ENCODE data around the gene ZNF680.
"Not testable (repeated sequence)": the region's sequence is repeated elsewhere in the genome, so short reads cannot be mapped to it uniquely, and the experiment has no call there.

Gene ZNF680

GRCh38 chr7:64555046-64555445 is 7.8 kb downstream of the ZNF680 start:
- no peak for FAIRE-seq

DNA sequence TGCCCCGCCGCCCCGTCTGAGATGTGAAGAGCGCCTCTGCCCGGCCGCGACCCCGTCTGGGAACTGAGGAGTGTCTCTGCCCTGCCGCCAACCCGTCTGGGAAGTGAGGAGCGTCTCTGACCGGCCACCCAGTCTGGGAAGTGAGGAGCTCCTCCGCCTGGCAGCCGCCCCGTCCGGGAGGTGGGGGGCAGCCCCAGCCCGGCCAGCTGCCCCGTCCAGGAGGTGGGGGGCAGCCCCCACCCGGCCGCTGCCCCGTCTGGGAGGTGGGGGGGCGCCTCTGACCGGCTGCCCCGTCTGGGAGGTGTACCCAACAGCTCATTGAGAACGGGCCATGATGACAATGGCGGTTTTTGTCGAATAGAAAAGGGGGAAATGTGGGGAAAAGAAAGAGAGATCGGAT is 8.7 kb downstream of the ZNF680 start:
- not testable (repeated sequence) for FAIRE-seq

DNA sequence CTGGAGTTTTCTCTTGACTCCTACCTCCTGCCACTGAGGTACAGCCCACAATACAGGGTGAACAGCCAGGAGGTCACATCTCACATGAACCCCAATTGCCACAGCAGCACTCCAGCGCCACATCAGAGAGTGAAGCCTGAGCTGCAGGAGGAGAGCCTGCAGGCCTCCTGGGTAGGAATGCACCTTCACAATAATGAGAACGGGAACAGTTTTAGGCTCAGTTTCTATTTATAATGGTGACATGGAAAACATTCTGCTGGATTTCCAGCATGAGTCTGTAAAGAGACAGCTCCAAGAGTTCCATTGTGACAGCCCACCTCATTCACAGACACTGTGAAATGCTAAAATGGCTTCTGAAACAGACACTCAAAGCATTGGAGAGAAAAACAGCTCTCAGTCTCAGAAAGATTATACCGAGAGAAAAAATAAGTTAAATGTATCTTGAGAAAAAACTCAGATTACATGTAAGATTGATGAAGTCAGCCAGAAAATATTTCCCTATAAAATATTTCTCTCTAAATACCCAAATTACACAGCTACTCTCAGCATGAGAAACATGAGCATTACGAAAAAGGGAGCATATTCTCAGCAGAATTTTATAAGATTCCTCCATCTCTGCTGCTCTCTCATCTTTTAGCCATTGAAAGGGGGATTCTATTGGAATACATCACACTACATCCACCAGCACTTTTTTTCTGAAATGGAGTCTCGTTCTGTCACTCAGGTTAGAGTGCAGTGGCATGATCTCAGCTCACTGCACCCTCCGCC is 11.3 kb downstream of the ZNF680 start:
- no peak for FAIRE-seq

- FAIRE-seq: no peak
These were observed 18.9 kb downstream of the ZNF680 start for GRCh38 chr7:64544010-64544409.

GRCh38 chr7:64541438-64542359 is 21.2 kb downstream of the ZNF680 start:
- no peak for FAIRE-seq

DNA sequence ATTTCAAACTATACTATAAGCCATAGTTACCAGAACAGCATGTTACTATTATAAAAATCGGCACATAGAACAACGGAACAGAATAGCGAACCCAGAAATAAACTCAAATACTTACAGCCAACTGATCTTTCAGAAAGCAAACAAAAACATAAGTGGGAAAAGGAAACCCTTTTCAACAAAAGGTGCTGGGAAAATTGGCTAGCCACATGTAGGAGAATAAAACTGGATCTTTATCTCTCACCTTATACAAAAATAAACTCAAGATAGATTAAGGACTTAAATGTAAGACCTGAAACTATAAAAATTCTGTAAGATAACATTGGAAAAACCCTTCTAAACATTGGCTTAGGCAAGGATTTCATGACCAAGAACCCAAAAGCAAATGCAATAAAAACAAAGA is 29.1 kb downstream of the ZNF680 start:
- FAIRE-seq: no peak

DNA sequence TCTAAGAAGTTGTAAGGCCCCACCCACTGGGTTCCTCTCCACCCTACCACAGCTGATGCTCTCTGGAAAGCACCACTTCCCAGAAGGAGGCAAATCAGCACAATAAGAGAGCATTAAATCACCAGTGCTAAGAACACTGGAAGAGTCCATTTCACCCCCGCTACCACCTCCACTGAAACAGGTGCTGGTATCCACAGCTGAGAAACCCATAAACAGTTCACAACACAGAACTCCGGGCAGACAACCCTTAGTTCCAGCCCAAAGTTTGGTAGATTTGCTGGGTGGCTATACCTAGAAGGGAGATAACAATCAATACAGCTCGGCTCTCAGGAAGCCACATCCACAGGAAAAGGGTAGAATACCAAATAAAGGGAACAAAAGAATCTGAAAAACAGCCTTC is 34.1 kb downstream of the ZNF680 start:
- FAIRE-seq: no peak

DNA sequence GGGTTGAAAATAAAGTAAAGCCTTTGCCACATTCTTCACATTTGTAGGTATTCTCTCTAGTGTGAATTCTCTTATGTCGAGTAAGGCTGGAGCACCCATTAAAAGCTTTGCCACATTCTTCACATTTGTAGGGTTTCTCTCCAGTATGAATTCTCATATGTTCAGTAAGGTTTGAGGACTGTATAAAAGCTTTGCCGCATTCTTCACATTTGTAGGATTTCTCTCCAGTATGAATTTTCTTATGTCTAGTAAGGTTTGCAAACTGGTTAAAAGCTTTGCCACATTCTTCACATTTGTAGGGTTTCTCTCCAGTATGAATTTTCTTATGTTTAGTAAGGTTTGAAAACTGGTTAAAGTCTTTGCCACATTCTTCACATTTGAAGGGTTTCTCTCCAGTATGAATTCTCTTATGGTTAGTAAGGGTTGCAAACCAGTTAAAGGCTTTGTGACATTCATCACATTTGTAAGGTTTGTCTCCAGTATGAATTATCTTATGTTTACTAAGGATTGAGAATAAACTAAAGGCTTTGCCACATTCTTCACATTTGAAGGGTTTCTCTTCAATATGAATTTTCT is 41.4 kb downstream of the ZNF680 start:
- FAIRE-seq: no peak

- no peak for FAIRE-seq
These were observed 46.4 kb downstream of the ZNF680 start for GRCh38 chr7:64516451-64516850.

DNA sequence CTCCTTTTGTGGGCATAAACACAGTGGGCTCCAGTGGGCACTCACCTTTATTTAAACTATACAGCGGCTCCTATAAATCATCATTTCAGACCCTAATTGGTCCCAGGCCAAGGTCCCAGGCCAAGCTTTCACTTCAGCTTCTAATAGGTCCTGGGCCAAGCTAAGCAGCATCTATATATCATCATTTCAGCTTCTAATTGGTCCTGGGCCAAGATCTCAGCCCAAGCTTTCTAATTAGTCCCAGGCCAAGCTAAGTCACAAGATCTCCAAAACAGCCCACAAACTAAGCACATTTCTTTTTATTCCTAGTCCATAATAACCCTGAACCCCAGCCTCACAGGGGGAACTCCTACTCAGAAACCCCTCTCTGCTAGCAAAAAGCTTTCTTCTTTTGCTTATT is 47.1 kb downstream of the ZNF680 start:
- FAIRE-seq: no peak

- no peak for FAIRE-seq
These were observed 47.5 kb downstream of the ZNF680 start for GRCh38 chr7:64515330-64515729.

DNA sequence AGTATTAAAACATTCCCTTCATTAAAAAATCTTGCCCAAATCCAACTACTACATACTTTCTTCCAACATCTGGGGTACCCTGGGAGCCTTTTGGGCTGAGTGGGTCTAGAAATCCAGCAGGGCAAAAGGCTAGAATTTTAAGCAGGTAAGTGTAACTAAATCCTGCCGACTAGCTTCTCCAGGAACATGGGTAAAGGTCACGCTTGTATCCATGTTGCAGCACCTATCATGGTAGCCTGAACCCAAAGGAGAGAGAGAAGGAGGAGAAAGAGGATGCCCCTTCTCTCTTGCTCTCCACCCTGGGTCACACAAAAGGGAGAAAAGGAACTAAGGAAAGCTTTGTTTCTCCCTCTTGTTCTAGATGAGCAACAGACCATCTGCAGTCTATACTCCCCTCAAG is 53.3 kb downstream of the ZNF680 start:
- FAIRE-seq: no peak

DNA sequence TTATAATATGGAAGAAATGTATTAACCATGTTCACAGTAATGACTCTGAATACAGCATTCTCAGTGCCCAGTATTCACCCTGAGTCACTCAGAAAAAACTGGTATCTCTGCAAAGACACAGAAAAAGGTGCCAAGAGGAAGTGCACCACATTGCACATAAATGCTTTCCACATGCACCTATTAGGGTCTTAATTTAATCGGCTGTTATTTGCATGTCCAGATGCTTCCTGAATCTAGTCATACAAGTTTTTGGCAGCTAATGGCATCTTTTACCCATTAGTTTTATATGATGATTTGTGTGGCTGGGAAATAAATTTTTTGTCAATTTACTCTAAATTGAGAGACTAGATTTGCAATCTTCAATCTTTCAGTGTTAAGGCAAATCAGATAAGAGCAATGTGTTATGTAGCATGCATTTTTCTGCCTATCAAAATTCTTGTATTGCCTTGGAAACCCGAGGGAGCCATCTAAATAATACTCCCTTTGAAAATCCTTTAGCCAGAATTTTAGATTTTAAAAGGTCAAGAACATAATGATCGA is 58.2 kb downstream of the ZNF680 start:
- no peak for FAIRE-seq

GRCh38 chr7:64498270-64498669 is 64.6 kb downstream of the ZNF680 start:
- no peak for FAIRE-seq

DNA sequence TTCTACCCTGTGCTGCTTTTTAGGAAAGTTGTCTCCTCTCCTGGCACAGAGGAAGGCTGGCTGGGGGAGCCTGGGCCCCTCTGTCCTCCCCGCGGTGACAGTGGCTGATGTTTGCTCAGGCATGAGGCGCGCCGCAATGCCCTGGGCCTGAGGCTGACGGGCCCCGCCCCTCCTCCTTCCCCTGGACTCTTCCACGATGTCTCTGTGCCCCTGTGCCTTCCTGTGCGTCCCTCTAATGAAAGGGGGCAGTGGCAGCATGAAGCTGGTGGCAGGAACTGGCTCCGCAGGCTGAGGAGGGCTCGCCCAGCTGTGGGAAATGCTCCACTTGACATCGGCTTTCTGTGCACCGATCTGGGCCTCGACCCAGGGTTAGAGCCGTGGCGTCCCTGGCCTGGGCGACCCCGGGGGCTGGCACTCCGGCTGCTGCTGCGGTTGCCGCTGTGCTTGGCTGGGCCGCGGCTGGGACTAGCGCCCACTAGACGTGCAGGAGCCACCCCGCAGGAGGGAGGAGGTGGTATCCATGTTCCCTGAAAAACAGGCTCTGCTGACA is 67.9 kb downstream of the ZNF680 start:
- no peak for FAIRE-seq

GRCh38 chr7:64485623-64486022 is 77.2 kb downstream of the ZNF680 start:
- no peak for FAIRE-seq

Measured in G401.6 (cell line).